CD14-positive monocyte (primary cell): Measurements from ENCODE around the gene SLC6A7. TPM values are rescaled to one million over a fixed set of nuclear protein-coding genes. Genes with fewer than 3 reads are reported as not detected.

ENCODE experiments used
- DNase-seq, 3 donors: peaks; one replicate each; pipeline ENCODE4 v3.0.0-alpha.2; 2011 to 2022
- H2AFZ ChIP-seq: 2 replicates; pipeline ENCODE4 v1.6.0; 2012; ENCODE audit warnings: mild to moderate bottlenecking, low read depth, low read length, inconsistent platforms; ENCODE audit not compliant: insufficient read depth, poor library complexity, severe bottlenecking
- H3K27ac ChIP-seq, 2 donors: 1 replicate in 1 of 2; 2 replicates in 1 of 2; pipeline ENCODE4 v1.5.1; 2012 to 2013; ENCODE audit warnings: low read length in 2 of 2, control low read depth in 1 of 2, inconsistent platforms in 1 of 2, low read depth in 1 of 2, mild to moderate bottlenecking in 1 of 2
- H3K27me3 ChIP-seq, 2 donors: one replicate each; pipeline versions ENCODE4 v1.6.0 to v1.6.1; 2011 to 2013; ENCODE audit warnings: low read length in 2 of 2; ENCODE audit not compliant: control insufficient read depth in 2 of 2, insufficient read depth in 2 of 2
- H3K36me3 ChIP-seq, 2 donors: replicated peaks in 1 of 2; 1 replicate in 1 of 2; 2 replicates in 1 of 2; pipeline versions ENCODE4 v1.5.1 to v1.6.1; 2012 to 2013; ENCODE audit warnings: low read length in 2 of 2, control low read depth in 1 of 2, inconsistent platforms in 1 of 2, mild to moderate bottlenecking in 1 of 2; ENCODE audit not compliant: insufficient read depth in 2 of 2, control insufficient read depth in 1 of 2
- H3K4me1 ChIP-seq, 2 donors: 1 replicate in 1 of 2; 2 replicates in 1 of 2; pipeline versions ENCODE4 v1.5.1 to v1.6.1; 2012 to 2013; ENCODE audit warnings: low read length in 2 of 2, control low read depth in 1 of 2, inconsistent platforms in 1 of 2, mild to moderate bottlenecking in 1 of 2, moderate library complexity in 1 of 2; ENCODE audit not compliant: insufficient read depth in 2 of 2, control insufficient read depth in 1 of 2
- H3K4me2 ChIP-seq: replicated peaks from 2 replicates; pipeline ENCODE3; 2012; ENCODE audit warnings: low read length, moderate library complexity, mild to moderate bottlenecking; ENCODE audit not compliant: poor library complexity, severe bottlenecking; ENCODE audit errors: extremely low read depth
- H3K4me3 ChIP-seq, 3 experiments: fragments of 200-600 bp in 1 of 3; sonication (generic) in 1 of 3; replicated peaks in 1 of 3; 1 replicate in 2 of 3; 2 replicates in 1 of 3; pipeline ENCODE4 v1.5.1; 2011 to 2013; ENCODE audit warnings: low read length in 3 of 3, mild to moderate bottlenecking in 3 of 3, control low read depth in 2 of 3, low read depth in 2 of 3, inconsistent platforms in 1 of 3, moderate library complexity in 1 of 3
- H3K79me2 ChIP-seq: 2 replicates; pipeline ENCODE4 v1.6.0; 2012; ENCODE audit warnings: mild to moderate bottlenecking, control low read depth, inconsistent platforms, low read length, moderate library complexity; ENCODE audit not compliant: insufficient read depth
- H3K9ac ChIP-seq: 2 replicates; pipeline ENCODE4 v1.6.0; 2017; ENCODE audit warnings: low read length, mild to moderate bottlenecking; ENCODE audit not compliant: insufficient read depth, poor library complexity, severe bottlenecking
- H3K9me3 ChIP-seq, 2 donors: replicated peaks in 1 of 2; 1 replicate in 1 of 2; 2 replicates in 1 of 2; pipeline versions ENCODE4 v1.5.1 to v1.6.1; 2012 to 2013; ENCODE audit warnings: low read length in 2 of 2, control low read depth in 1 of 2; ENCODE audit not compliant: control insufficient read depth in 1 of 2, insufficient read depth in 1 of 2
- H4K20me1 ChIP-seq: 2 replicates; pipeline ENCODE4 v1.6.0; 2012; ENCODE audit warnings: mild to moderate bottlenecking, low read length, control low read depth, moderate library complexity; ENCODE audit not compliant: insufficient read depth
- H3K27ac Mint-ChIP-seq, 7 donors: one replicate each; pipeline ENCODE4 v1.8.0; 2020; ENCODE audit warnings: mild to moderate bottlenecking in 7 of 7, mixed read lengths in 7 of 7, moderate library complexity in 6 of 7, inconsistent platforms in 2 of 7
- H3K27me3 Mint-ChIP-seq, 3 donors: one replicate each; pipeline ENCODE4 v1.8.0; 2021 to 2022; ENCODE audit warnings: low read depth in 3 of 3, mild to moderate bottlenecking in 3 of 3, mixed read lengths in 3 of 3, moderate library complexity in 3 of 3, inconsistent platforms in 1 of 3
- H3K36me3 Mint-ChIP-seq, 2 donors: one replicate each; pipeline ENCODE4 v1.8.0; 2020; ENCODE audit warnings: mixed read lengths in 2 of 2, inconsistent platforms in 1 of 2, mild to moderate bottlenecking in 1 of 2
- H3K4me1 Mint-ChIP-seq: one replicate; pipeline ENCODE4 v1.8.0; 2020; ENCODE audit warnings: mild to moderate bottlenecking, mixed read lengths
- H3K4me3 Mint-ChIP-seq, 2 donors: one replicate each; pipeline ENCODE4 v1.8.0; 2020; ENCODE audit warnings: mild to moderate bottlenecking in 2 of 2, mixed read lengths in 2 of 2, moderate library complexity in 1 of 2
- H3K9me3 Mint-ChIP-seq, 7 donors: one replicate each; pipeline ENCODE4 v1.8.0; 2020 to 2022; ENCODE audit warnings: mixed read lengths in 7 of 7, mild to moderate bottlenecking in 6 of 7, moderate library complexity in 6 of 7, inconsistent platforms in 2 of 7
- CTCF ChIP-seq: fragments of 200-600 bp; IDR thresholded peaks from one replicate; pipeline ENCODE4 v1.8.0; 2022; ENCODE audit warnings: antibody characterized with exemption, mild to moderate bottlenecking
- WGBS: methylation state at CpG from one replicate; pipeline ENCODE4 v1.1.5; 2013; ENCODE audit warnings: missing lambda C conversion rate; ENCODE audit not compliant: insufficient coverage; 5-methylcytosine and 5-hydroxymethylcytosine counted together
- intact Hi-C, 2 donors: fragments of 100-400 bp; cut with micrococcal nuclease; formaldehyde crosslinking; loops; one replicate each; pipeline versions ENCODE4 v1.15.0 to v1.15.1; 2023
- polyA plus RNA-seq, 3 donors: library from polyadenylated mRNA; depleted of rRNA in 1 of 3; unstranded in 2 of 3; stranded (reverse) in 1 of 3; fragments of 300-500 nt in 2 of 3; fragments of >200 nt in 1 of 3; fragmentation: Illumina TruSeq in 2 of 3; gene quantifications; 1 replicate in 2 of 3; 2 replicates in 1 of 3; pipeline ENCODE4 v1.2.3, GENCODE V29; 2012 to 2021

The SLC6A7 gene
- polyA plus RNA-seq, 3 donors: 0.07 TPM; not detected in 2

- Mint-ChIP-seq H3K4me3 (no peak overlapping the region), H3K9me3 (peaks cover 0 to 2% (median 0%) of the 10 kb centered on the region in 7 donors), H3K36me3 (no peaks in the 10 kb centered on the region), H3K4me1 (peaks cover 1% of the 10 kb centered on the region), H3K27ac (no peak overlapping the region), H3K27me3 (peaks cover 4 to 15% (median 11%) of the 10 kb centered on the region in 3 donors)
- WGBS: 100% methylated on average over 3 of the region's 5 CpGs
- Histone ChIP-seq H3K4me3 (no peak overlapping the region), H3K9me3 (no peaks in the 10 kb centered on the region), H2AFZ (no peak overlapping the region), H3K4me2 (no peak overlapping the region), H3K4me1 (no peaks in the 10 kb centered on the region), H4K20me1 (no peaks in the 10 kb centered on the region), H3K27ac (no peak overlapping the region), H3K36me3 (no peaks in the 10 kb centered on the region), H3K9ac (no peak overlapping the region), H3K27me3 (no peaks in the 10 kb centered on the region), H3K79me2 (no peaks in the 10 kb centered on the region)
- TF ChIP-seq CTCF: no peak
- DNase-seq: no peak
- intact Hi-C loops: no loop called here
Measured at GRCh38 chr5:150221471-150221870, 31.6 kb downstream of the SLC6A7 start.

- no peaks in the 10 kb centered on the region for H4K20me1 ChIP-seq
- H3K79me2 ChIP-seq: no peaks in the 10 kb centered on the region
- H3K27me3 ChIP-seq: no peaks in the 10 kb centered on the region
- no peaks in the 10 kb centered on the region for H3K4me1 ChIP-seq
- peak overlapping the region in 1 of 7 donors; percentile 40 for H3K27ac Mint-ChIP-seq
- WGBS: 97% methylated on average over 15 of the region's 21 CpGs
- H3K4me1 Mint-ChIP-seq: peaks cover 9% of the 10 kb centered on the region
- H3K4me3 ChIP-seq: no peak overlapping the region
- no peak overlapping the region for H3K9ac ChIP-seq
- H3K4me3 Mint-ChIP-seq: no peak overlapping the region
- TF ChIP-seq CTCF: no peak
- H3K27me3 Mint-ChIP-seq: peaks cover 2 to 10% (median 7%) of the 10 kb centered on the region in 3 donors
- no peak overlapping the region for H3K4me2 ChIP-seq
- intact Hi-C loops: no loop called here
- H3K36me3 Mint-ChIP-seq: no peaks in the 10 kb centered on the region
- no peak for DNase-seq
- no peaks in the 10 kb centered on the region for H3K36me3 ChIP-seq
- H3K9me3 Mint-ChIP-seq: peaks cover 0 to 2% (median 0%) of the 10 kb centered on the region in 7 donors
- H3K9me3 ChIP-seq: no peaks in the 10 kb centered on the region
- H2AFZ ChIP-seq: no peak overlapping the region
- H3K27ac ChIP-seq: no peak overlapping the region
Measured at GRCh38 chr5:150222906-150223305, 33.0 kb downstream of the SLC6A7 start.
